DMS153 treated with DMSO at 0.1 percent for 48 hours (cell line): ENCODE data around the gene CDC20.
"Not testable (repeated sequence)": the region's sequence is repeated elsewhere in the genome, so short reads cannot be mapped to it uniquely, and the experiment has no call there.

Experiments used
- DNase-seq: peaks from one replicate; lab custom pipeline; 2025; ENCODE audit not compliant: unreplicated experiment; lab: John Stamatoyannopoulos, UW

Gene CDC20

DNA sequence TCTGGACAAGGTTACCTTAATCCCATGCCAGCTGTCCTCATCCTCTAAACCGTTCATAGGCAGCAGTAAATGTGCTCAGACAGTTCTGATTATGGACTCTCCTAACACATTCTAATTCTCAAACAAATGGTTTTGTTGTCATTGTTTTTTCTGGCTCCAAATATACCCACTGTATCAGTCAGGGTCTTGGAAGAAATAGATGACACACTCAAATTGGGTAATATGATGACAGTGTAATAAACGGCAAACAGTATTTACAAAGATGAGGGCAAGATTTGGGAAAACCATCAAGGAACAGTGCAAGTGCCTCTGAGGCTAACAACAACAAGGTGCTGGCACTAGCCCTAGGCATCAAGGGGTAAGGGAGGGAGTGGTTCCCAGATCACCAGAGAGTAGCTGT is 4.3 kb upstream of the CDC20 start:
- no peak for DNase-seq

GRCh38 chr1:43354936-43355335 is 3.8 kb upstream of the CDC20 start:
- no peak for DNase-seq

DNA sequence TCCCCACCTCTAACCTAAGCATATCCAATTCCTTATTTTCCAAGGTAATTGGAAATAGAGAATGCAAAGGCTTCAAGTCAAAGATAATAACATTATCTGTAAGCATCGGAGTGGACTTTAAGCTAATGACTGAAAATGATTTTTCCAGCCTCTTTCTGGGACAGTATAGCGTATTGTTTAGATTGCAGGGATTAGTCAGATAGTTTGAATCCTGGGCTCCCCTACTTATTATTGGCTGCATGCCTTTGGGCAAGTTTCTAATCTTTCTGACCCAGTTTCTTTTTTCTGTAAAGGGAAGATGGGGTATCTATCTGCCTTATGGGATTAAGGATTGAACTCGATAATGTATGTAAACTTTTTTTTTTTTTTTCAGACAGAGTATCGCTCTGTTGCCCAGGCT is 1.5 kb upstream of the CDC20 start:
- DNase-seq = no peak

DNA sequence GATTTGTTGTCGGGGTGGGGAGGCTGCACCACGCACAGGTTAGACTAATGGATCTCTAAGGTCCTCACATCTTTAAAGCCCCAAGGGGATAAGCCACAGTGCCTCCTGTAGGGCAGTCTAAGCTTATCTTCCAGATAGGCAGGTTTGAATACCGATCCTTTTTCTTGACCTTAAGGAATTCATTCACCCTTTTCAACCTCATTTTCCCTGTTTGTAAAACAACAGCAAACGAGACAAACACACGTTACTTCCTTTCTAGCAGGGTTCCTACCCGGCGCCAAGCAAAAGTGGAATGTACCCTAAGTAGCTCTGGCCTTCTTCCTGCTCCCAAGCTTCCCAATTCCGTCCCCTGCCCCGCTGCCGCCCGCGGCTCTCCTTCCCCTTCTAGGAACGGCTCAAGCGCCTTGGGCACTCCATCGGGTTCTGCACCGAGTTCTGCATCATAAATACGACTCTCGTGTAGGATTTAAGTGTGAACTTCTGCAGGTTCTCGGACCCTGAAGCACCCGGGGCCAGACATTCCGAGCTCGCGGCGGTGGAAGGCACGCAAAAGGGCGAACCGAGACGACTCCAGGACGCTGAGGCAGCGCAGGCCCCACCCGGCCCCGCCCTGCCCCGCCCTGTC is 548 bp upstream of the CDC20 start:
- peak; percentile 64 for DNase-seq

DNA sequence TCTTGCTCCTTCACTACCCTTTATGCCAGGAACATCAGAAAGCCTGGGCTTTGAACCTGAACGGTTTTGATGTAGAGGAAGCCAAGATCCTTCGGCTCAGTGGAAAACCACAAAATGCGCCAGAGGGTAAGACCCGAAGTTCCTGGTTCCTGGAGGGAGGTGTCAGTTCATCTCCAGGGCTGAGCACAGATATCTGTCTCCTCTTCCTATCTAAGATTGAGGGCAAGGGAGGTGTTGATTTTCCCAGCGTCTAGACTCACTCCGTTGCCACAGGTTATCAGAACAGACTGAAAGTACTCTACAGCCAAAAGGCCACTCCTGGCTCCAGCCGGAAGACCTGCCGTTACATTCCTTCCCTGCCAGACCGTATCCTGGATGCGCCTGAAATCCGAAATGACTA is 915 bp downstream of the CDC20 start:
- no peak for DNase-seq

- no peak for DNase-seq
Measured at GRCh38 chr1:43360616-43361015, 1.8 kb downstream of the CDC20 start.

GRCh38 chr1:43363283-43363934 is 4.6 kb downstream of the CDC20 start:
- no peak for DNase-seq

DNA sequence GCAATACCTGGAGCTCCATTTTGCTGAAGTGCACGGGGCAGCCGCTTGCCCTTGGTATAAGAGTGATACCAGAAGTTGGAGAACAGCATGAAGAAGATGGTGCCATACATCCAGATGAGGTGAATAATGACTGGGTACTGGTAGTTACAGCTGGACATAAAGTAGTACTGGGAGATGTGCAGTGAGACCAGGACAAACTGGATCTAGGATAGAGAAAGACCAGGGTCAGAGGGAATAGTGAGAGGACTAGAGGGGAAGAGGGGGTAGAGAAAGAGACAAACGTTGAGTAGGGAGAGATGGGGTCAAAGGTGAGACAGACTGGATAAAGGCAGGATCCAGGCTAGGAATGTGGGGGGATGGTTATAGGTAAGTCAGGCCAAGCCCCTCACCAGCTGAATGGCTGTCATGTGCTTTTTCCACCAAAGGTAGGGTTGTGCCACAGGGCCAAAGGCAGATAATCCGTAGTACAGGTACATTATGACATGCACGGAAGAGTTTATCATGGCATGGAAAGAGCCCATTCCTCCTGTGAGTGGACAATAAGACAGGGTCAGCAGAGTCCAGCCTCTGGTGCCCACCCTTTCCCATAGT is 5.2 kb downstream of the CDC20 start:
- DNase-seq = no peak

DNA sequence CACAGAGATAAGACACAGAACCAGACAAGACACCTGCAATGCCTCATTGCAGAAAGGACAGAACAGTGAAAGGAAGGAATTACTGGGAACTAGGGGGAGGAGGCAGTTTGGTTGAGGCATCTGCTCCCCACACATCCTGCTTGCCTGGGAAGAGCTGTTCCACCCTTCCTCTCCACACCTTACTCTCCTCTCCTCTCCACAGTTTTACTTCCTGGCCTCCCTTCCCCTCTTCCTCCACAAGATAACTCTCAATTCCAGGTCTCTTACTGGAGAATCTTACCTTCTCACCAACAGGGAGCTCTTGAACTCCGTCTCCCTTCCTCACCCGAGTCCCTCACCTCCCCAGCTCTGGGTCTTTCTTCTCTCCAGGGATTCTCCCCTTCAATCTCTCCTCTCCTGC is 6.9 kb downstream of the CDC20 start:
- no peak for DNase-seq

- DNase-seq = peak; percentile 12
Measured at GRCh38 chr1:43366179-43366578, 7.4 kb downstream of the CDC20 start.

DNA sequence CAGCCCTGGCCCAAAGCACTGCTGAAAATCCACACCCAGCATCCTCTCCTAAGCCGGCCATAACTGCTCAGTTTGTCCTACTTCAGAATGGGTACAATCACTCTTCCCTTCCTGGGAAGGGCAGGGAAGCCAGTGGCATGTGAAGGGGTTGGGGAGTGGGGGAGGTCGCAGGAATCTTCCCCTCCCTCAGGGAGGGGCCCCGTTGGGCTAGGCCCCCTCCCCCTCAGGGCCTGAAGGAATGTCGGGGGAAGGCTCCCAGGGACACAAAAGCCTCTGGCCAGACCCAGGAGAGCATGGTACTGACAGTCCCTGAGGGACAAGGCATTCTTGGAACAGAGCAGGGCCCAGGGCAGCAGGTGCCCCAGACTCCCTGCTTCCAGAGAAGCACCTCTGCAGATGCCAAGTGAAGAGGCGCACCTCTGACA is 7.8 kb downstream of the CDC20 start:
- no peak for DNase-seq

GRCh38 chr1:43367026-43367903 is 8.5 kb downstream of the CDC20 start:
- DNase-seq = no peak

GRCh38 chr1:43367904-43368645 is 9.3 kb downstream of the CDC20 start, which contains the start of gene ELOVL1:
ELOVL1 (minus strand) TSS chr1:43368011; CDS start chr1:43365609, 2,402 bp downstream.
- DNase-seq = peak; percentile 83

- no peak for DNase-seq
Measured at GRCh38 chr1:43368646-43369020, 9.9 kb downstream of the CDC20 start.

GRCh38 chr1:43369779-43370178 is 11.0 kb downstream of the CDC20 start:
- DNase-seq = not testable (repeated sequence)

DNA sequence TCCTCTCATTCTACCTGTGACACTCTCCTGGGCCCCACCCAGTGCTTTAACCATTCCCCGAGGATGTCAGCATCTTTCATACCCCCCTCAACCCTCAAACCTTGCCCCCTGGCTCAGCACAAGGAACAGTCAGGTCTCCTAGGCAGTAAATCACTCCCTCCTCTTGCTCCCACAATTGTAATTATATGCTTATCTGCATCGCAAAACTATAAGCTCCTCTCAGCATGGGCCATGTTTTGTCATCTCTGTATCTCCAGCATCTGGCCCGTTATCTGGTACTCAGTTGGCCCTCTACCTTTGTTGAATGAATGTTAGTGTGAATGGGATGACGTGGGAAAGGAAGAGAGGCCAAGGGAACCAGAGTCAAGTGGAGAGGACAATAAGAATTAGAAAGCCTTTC is 11.8 kb downstream of the CDC20 start:
- DNase-seq = peak; percentile 6

DNA sequence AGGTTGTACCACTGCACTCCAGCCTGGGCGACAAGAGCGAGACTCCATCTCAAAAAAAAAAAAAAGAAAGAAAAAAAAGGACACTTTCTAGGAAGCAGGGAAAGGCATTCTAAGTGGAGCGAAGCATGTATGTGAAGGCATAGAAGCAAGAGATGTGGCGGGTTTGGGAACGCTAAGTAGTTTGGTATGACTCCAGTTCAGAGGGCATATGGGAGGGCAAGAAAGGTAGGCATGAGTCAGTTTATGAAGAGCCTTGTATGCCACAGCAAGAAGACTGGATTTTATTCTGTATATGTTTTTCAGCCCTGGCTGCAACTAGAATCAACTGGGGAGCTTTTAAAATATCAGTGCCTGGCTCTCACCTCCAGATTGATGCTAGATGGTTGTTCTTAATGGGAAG is 13.4 kb downstream of the CDC20 start:
- no peak for DNase-seq

DNA sequence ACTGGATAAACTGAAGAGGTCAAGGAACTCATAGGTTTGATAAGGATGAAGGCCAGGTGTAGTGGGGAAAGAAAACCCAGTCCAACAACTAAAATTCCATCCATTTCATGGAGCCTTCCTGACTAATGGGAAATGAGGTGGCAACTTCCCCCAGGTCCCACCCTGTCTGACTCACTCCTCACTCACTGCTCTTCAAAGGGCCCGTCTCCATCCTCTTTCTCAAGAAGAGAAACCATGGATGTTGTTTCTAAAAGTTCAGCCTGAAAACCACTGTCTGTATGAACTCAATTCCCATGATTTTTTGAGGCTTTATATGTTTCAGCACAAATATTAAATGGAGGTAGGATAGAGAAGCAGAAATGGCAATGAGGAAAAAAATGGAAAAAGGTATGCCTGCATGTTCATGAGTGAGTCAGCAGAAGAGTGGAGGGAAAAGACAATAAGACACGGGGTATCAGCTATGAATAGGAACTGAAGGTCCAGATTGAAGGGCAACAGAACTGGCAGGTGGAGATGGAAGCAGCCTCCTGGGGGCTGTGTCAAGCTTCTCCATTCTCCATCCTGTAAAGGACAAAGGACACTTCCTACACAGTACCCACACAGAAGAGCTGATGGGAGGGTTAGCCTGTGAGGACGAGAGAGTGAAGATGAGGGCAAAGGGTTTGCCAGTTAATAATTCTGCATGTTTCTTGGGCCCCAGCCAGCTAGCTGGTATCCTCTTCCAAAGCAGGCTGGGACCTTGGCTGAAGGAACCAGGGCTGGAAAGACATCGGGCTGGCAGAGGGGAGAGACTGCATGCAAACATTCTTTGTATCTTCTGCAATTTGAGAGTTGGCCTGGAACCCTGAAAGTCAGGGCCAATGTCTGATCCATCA is 14.5 kb downstream of the CDC20 start:
- no peak for DNase-seq

DNA sequence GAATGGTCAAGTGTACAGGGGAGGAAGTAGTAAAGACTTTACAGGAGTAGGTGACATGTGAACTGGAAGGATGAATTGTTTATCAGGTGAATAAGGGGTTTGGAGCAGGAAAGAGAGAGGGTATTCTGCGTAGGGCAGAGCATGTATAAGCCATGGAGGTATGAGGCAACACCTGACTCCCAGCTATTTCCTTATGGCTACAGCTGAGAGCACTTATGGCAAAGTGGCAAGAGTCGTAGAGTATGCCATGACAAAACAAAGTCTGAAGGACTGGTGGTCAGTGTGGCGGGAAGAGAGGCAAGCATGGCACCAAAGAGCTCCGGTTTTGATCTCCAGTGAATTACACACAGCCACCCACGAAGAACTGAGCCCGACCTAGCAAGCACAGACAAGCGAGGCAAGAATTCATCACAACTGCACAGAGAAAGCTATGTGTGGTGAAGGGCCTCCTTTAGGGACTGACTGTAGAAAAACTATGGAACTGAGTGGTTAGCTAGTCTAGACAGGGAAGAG is 18.0 kb downstream of the CDC20 start:
- no peak for DNase-seq

- DNase-seq = no peak
Measured at GRCh38 chr1:43377831-43378230, 19.1 kb downstream of the CDC20 start.
